ENCODE results near the gene PRR9. TPM values are rescaled to one million over a fixed set of nuclear protein-coding genes. Genes with fewer than 3 reads are reported as not detected.

Gene PRR9
- total RNA-seq, 1 donor from 2014 or later, result not detected

DNA sequence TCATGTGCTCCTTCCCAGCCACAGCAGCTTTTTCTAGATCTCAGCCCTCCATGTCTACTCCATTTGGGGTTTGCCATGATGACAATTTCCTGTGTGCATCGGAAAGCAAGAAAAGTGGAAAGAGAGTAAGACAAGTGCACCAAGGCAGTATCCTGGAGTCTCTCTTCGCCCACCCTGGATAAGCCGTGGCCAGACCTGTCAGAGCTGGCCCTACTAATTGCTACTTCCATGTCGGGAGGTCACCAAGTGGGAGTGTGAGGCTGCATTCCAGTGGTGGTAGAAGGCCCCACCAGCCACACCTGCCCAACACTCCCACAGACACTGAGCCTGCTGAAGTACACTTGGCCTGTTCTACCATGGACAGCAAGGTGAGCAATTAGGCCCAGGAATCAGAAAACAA, 28.1 kb downstream of the PRR9 start:
- Histone ChIP-seq H3K27ac (no peak overlapping the region), H3K4me1 (no peaks in the 10 kb centered on the region), H3K4me3 (no peak overlapping the region), H3K9me3 (no peaks in the 10 kb centered on the region), H3K27me3 (no peaks in the 10 kb centered on the region), H3K36me3 (no peaks in the 10 kb centered on the region)
- intact Hi-C loops (cut with DNase I), result no loop called here
- TF ChIP-seq, protein P1, sequence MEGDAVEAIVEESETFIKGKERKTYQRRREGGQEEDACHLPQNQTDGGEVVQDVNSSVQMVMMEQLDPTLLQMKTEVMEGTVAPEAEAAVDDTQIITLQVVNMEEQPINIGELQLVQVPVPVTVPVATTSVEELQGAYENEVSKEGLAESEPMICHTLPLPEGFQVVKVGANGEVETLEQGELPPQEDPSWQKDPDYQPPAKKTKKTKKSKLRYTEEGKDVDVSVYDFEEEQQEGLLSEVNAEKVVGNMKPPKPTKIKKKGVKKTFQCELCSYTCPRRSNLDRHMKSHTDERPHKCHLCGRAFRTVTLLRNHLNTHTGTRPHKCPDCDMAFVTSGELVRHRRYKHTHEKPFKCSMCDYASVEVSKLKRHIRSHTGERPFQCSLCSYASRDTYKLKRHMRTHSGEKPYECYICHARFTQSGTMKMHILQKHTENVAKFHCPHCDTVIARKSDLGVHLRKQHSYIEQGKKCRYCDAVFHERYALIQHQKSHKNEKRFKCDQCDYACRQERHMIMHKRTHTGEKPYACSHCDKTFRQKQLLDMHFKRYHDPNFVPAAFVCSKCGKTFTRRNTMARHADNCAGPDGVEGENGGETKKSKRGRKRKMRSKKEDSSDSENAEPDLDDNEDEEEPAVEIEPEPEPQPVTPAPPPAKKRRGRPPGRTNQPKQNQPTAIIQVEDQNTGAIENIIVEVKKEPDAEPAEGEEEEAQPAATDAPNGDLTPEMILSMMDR (IDR thresholded peaks at IDR 0.05), result no peak
- DNase-seq (ENCODE audit: low spot score in 2 of 2), result no peak

- no peaks in the 10 kb centered on the region for H3K4me1 ChIP-seq
- intact Hi-C loops (cut with DNase I), result no loop called here
- TF ChIP-seq, protein P1 (IDR thresholded peaks at IDR 0.05), result no peak
- H3K27ac ChIP-seq, result no peak overlapping the region
- no peaks in the 10 kb centered on the region for H3K27me3 ChIP-seq
- H3K36me3 ChIP-seq, result no peaks in the 10 kb centered on the region
- no peaks in the 10 kb centered on the region for H3K9me3 ChIP-seq
- H3K4me3 ChIP-seq, result no peak overlapping the region
- no peak for DNase-seq (ENCODE audit: low spot score in 2 of 2)
Observed at GRCh38 chr1:153246018-153246417, 28.6 kb downstream of the PRR9 start.

DNA sequence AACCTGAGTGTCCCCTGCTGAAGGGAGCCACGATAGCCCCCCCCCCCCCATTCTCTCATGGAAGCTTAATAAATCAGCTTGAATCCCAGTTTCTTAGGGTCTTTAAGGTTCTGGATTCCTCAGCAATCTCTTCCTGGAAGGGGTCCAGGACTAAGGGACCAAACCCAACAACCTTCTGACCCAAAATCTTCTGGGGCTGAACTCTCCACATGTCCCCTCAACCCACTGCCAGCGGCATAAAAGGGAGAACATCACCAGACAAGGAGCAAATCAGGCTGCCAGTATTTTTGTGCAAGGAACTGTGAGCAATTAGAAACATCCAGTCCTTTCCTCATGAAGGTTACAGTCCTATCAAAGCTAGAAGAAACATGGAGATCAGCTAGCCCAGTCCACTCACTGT, 29.4 kb downstream of the PRR9 start:
- intact Hi-C loops (cut with DNase I), result no loop called here
- H3K27ac ChIP-seq, result no peak overlapping the region

DNA sequence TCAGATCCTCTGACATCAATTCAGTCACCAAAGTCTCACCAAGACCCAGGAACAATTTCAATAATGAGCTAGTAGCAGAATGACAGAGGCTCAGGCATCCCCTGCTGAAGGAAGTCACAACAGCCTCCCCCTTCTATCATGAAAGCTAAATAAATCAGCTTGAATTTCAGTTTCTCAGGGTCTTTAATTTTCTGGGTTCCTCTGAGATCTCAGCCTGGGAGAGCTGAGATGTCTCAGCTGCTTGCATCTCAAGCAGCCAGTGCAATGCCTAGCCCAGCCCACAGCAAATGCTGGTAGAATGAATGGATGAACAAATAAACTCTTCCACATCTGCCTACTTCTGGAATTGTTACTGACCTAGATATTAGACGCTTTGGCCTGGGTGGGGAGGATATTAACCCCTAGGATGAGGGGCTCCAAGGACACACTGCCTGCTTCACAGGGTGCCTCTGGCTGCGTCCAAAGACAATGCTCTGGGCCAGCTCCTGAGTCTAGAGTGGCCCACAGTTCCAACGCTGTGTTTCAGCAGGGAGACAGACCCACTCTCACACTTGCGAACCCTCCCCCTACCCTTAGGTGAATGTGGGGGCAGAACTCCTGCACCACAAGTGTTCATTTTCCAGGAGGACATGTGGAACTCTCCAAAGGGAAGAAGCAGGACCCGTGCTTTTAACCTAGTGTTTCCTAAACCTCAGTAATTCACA, 30.9 kb downstream of the PRR9 start:
- DNase-seq (ENCODE audit: low spot score in 2 of 2), result no peak
- intact Hi-C loops (cut with DNase I), result no loop called here

More for the DNA sequence above, 29.4 kb downstream of the PRR9 start:
- Histone ChIP-seq H3K9me3 (no peaks in the 10 kb centered on the region), H3K36me3 (no peaks in the 10 kb centered on the region), H3K4me3 (no peak overlapping the region), H3K4me1 (no peaks in the 10 kb centered on the region), H3K27me3 (no peaks in the 10 kb centered on the region)
- no peak for DNase-seq (ENCODE audit: low spot score in 2 of 2)
- TF ChIP-seq, protein P1 (IDR thresholded peaks at IDR 0.05), result no peak

DNA sequence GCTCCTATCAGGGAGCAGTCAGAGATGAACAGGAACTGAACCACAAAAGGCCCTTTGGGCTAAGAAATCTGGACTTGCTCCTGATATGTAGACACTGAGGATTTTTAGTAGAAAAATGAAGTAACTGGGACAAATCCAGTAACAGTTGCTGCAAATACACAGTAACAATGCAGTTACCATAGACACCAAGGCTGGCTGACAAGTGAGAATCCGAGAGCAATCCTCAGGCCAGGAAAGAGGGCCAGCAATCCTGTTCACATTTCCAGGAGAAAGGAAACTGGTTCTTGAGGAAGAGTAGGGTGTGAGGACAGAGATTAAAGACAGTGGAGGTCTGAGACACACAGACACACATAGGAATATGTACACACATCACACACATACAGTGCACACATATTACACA, 32.8 kb downstream of the PRR9 start:
- TF ChIP-seq, protein P1 (IDR thresholded peaks at IDR 0.05), result no peak
- Histone ChIP-seq H3K9me3 (no peaks in the 10 kb centered on the region), H3K4me1 (no peaks in the 10 kb centered on the region), H3K27me3 (no peaks in the 10 kb centered on the region), H3K36me3 (no peaks in the 10 kb centered on the region), H3K27ac (no peak overlapping the region), H3K4me3 (no peak overlapping the region)
- DNase-seq (ENCODE audit: low spot score in 2 of 2), result no peak
- intact Hi-C loops (cut with DNase I), result no loop called here

More for the DNA sequence above, 30.9 kb downstream of the PRR9 start:
- Histone ChIP-seq H3K4me3 (no peak overlapping the region), H3K27me3 (no peaks in the 10 kb centered on the region), H3K9me3 (no peaks in the 10 kb centered on the region), H3K27ac (no peak overlapping the region), H3K4me1 (no peaks in the 10 kb centered on the region), H3K36me3 (no peaks in the 10 kb centered on the region)
- TF ChIP-seq, protein P1 (IDR thresholded peaks at IDR 0.05), result no peak
